Stomach (tissue), 4 donors: Measurements from ENCODE around the gene STK26.

Source experiments
- CTCF ChIP-seq, 7 experiments: fragments of 450-650 bp in 4 of 7; fragments of 200-600 bp in 3 of 7; sonication (generic) in 3 of 7; IDR thresholded peaks; one replicate each; pipeline ENCODE4 v1.5.1; 2016 to 2019; ENCODE audit warnings: antibody characterized with exemption in 7 of 7, control low read depth in 2 of 7, mild to moderate bottlenecking in 1 of 7
- EP300 ChIP-seq: sonication (generic); formaldehyde crosslinking; IDR thresholded peaks from one replicate; pipeline ENCODE4 v1.6.1; 2017; ENCODE audit warnings: antibody characterized with exemption
- POLR2A ChIP-seq, 4 donors: fragments of 450-650 bp; IDR thresholded peaks; one replicate each; pipeline ENCODE4 v1.6.1; 2016; ENCODE audit warnings: antibody characterized with exemption in 4 of 4, control low read depth in 2 of 4, mild to moderate bottlenecking in 1 of 4, moderate library complexity in 1 of 4

GRCh38 chrX:132115792-132116191 is 92.7 kb downstream of the STK26 start:
- TF ChIP-seq EP300 (no peak), CTCF (IDR thresholded peaks at IDR 0.05) (no peak), POLR2A (IDR thresholded peaks at IDR 0.05) (no peak)
